Stimulated activated CD4-positive, alpha-beta T cell treated with anti-CD3 and anti-CD28 coated beads, Interleukin-2, amount 100 ng/mL, for 24 hours (primary cell): Measurements from ENCODE around the gene PIK3C2G.

ENCODE experiments used
- DNase-seq, 2 donors: peaks; one replicate each; pipeline ENCODE4 v3.0.0-alpha.2; 2020

Gene PIK3C2G

DNA sequence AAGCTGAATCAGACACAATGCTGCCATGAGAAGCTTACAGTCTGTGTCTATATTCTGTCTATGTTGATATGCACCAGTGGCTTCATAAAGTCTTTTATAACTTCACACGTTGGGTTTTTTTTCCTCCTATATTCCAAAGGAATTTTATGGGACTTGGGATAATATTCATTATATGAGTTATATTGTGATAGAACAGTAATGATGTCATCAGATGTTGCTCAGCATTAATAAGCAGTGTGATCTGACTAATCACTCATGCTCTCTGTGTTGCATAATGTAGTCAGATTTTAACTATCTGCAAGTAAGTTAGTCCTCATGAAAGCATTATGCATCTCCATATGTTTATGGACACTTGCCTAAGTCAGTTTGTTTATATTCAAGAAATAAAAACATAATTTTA is 316.9 kb downstream of the PIK3C2G start:
- DNase-seq = no peak

DNA sequence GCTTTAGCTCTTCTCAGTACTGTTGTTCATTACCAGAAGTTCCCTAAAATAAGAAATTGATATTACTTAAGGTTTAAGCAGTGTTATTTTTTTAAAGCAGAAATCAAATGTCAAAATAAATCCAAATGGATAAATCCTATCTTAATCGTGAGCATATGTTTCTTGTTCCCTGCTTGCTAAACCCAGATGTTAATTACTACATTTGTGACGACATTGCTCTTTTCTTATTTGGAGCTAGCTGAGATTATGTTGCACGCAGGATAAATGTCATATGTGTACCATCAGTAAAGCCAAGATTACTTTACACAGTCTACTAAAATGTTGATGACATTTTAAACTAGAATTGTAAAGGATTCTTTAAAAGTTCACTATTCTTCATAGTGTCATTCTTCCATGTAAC is 319.0 kb downstream of the PIK3C2G start:
- no peak for DNase-seq

DNA sequence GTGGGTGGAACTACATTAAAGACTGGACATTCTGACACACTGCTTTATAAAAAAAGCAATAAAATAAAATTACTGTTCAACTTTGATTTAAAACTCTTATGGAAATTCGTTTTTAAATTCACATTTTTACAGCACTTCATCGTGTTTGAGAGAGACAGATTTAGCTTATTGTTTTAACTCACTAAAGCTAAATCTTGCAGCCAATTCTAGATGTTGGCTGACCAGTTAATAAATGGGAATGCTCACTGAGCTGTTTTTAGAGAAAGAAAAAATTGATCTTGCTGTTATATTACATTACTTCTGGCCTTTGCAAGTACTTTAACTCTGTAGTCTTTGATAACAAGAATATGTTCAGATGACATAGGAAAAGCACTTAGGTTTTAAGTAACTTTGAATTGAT is 319.4 kb downstream of the PIK3C2G start:
- no peak for DNase-seq

DNA sequence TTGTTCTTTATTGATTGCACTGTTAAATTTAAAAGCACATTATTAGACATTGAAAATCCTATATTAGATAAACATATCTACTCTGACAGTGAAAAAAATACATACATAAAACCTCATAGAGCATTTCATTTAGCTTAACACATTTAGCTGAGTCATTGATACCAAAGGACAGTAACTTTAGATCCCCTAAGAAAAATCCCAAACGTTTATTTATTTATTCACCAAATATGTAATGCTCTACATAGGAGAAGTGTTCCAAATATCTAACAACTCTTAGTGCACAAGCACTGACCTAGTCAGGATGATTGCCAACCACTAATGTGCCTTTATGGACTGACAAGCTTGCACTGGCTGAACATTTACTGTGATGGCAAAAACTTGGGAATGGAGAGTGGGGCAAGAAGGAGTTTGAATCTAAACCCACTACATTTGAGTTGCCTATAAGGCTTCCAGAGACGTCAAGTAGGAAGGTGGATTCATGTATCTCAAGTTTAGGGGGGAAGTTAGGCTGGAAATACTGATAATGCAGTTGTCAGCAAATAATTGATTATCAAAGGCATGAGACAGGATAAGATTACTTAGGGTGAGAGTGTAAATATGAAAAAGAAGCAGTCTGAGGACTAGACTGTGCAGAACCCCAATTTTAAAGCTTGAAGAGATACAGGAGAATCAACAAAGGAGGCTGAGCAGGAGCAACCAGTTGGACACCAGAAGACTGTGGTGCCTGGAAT is 320.1 kb downstream of the PIK3C2G start:
- DNase-seq = no peak

DNA sequence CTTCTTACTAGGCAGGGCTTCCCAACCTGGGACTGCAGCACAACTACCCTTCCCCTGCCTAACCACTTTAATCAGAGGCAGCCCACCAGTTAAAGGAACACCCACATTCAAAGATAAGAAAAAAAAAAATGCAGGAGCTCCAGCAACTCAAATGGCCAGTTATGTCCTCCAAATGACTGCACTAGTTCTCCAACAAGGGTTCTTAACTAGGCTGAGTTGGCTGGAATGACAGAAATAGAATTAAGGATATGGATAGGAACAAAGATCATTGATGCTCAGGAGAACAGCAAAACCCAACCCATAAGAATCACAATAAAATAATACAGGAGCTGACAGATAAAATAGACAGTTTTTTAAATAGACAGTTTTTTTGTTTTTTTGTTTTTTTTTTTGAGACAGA is 322.3 kb downstream of the PIK3C2G start:
- DNase-seq = no peak

DNA sequence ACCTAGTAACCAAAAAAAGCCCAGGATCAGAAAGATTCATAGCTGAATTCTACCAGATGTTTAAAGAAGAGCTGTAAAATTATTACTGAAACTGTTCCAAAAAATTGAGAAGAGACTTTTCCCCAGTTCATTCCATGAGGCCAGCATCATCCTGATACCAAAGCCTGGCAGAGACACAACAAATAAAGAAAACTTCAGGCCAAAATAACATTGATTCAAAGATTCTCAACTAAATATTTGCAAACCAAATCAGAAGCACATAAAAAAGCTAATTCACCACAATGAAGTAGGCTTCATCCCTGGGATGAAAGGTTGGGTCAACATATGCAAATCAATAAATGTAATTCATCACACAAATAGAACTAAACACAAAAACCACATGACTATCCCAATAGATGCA is 325.3 kb downstream of the PIK3C2G start:
- DNase-seq = no peak

DNA sequence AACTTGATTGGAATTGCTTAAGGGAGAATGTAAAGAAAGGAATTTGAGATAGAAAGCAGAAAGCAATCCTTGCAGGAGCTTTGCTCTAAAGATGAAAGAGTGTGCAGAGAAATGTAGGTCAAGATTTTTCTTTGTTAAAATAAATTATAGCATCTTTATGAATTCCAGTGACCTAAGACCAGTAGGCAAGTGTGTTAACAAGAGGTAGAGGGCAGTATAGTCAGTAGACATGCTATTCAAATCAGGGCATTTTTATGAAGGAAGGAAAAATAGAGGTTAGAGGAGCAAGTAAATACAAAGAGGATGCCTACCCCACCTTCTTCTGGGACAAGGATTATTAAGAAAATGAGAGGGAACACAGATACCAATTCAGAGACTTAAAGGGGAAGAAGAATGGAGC is 328.0 kb downstream of the PIK3C2G start:
- no peak for DNase-seq

DNA sequence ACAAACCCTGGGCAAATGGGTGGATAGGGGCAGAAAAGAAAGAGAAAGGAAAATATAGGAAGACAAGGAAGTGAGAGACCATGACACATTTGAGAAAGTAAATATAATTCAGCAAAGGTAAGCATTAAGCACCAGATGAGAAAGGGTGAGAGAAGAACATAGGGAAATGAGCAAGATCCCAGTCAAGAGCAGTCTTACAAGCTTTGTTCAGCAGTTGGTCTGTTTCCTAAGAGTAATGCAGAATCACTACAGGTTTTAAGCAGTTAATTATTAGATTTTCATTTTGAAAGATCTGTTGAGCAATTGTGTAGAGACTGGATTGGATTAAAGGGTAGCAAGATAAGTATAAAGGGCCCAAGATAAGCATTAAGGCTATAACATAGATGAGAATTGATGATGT is 330.2 kb downstream of the PIK3C2G start:
- no peak for DNase-seq

DNA sequence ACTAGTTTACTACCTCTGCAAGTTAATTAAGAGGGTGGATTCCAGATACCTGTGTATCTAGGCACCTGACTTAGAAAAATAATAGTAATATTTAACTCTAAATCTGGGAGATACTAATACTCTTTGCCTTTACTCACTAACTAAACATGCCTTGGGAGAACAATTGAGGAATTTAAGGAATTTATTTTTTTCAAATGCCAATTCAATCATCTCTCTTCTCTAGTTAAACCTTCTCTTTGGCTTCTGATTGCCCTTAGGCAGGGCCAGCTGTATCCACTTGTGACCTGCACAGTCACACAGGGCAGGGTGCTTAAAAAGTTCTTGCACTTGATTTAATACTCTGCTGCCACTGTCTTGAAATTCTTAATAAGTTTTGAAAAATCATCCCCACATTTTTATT is 334.1 kb downstream of the PIK3C2G start:
- no peak for DNase-seq

DNA sequence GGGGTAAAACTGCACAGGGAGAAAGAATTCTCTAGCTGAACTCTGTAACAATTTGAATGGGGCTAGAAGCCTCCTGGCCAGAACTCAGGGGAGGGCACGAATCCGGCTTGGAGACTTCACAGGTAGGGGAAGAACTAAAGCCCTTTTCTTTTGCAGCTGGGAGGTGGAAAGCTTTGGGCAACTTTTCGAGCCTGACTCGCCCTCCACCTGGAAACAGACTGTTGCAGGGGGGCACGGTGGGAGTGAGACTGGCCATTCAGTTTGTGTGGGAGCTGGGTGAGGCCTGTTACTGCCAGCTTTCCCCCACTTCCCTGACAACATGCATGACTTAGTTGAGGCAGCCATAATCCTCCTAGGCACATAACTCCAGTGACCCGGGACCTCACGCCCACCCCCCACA is 340.6 kb downstream of the PIK3C2G start:
- DNase-seq = no peak

DNA sequence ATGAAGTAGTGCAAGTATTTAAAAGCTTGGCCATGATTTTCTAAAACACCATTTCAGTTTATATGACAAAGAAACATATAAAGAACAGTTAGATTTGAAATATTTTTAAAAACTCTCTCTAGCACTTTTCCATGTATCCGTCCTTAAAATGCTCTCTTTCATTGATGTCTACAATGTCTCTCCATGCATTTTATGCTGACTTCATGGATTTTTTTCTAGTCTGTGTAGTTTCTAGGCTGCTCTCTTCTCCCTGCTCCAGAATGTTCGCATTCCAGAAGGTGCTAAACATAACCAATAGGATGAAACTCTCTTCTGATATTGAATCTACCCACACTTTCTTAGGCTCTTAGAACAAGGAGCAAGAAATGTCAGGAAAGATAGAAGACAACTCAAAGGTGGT is 351.7 kb downstream of the PIK3C2G start:
- DNase-seq = no peak

DNA sequence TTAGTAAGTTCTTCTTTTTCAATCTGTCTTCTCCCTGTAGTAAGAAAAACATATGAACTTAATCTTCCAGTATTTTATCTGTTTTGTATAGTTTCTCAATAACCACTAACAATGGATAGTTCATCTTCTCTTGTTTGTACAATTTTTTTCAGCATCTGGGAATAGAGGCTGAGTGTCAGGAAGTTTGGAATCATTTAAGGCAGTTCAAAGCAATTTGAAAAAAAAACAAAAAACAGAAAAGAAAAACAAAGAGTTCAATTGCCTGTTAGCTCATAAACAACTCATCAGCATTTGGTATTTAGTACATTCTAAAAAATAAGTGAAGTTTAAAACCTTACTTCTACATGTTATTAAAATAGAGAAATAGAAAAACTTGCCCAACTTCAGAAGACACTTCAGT is 359.7 kb downstream of the PIK3C2G start:
- DNase-seq = no peak

DNA sequence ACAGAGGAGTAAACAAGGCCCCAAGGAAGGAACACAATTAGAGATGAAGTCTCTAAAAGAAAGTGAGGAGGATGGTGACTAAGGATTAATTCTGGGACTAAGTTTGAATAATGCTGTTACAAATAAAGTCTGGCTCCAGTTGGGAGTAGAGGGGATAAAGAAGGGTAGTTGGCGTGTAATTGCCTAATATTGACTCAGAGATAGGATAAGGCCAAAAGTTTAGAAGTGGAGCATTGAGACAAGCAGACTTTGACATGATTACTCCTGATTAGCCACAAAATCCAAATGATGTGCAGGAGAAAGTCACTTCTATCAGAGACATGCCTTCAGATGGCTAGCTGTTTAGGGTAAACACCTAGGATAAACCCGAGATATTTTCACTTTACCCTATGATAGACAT is 368.1 kb downstream of the PIK3C2G start:
- DNase-seq = no peak

DNA sequence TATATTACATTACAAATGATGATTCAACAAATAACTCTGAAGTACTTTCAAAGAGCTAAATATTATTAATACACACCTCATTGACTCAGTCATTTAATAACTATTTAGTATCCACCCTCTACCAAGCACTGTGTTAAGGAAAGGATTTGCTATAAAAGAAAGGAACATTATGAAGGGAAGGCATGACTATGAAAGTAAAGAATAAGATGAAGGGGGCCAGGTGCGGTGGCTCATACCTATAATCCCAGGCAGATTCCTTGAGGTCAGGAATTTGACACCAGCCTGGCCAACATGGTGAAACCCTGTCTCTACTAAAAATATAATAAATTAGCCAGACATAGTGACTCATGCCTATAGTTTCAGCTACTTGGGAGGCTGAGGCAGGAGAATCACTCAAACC is 368.6 kb downstream of the PIK3C2G start:
- no peak for DNase-seq

DNA sequence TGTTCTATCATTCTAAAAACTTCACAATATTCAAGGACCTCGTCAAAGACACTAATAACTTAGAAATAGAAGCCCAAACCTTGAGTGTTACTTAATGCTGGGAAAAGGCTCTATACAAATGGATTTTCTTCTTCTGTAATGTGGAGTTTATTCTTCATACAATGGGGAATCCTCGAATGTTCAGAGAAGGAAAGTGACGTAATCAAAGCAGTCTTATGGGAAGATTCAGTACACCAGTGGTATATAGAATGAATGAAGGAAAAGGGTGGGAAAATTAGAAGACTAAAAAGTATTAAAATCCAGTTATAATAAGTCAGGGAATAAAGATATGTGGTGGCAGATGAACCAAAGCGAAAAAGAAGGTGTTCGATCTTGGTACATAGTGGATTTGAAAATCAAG is 370.0 kb downstream of the PIK3C2G start:
- no peak for DNase-seq

DNA sequence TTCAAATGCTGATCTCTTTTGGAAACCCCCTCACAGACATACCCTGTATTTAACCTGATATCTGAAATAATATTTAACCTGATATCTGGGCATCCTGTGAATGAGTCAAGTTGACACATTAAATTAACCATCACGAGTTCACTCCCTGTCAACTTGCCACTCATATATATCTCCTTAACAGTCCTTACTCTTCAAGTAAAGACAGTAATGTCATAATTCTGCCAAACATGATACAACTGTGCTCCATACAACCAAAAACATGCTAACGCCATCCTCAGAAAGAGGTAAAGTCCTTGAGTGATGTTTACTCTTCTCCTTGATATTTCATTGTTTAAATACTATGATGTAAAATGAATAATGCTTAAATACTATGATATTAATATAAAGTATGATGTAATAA is 371.5 kb downstream of the PIK3C2G start:
- no peak for DNase-seq

DNA sequence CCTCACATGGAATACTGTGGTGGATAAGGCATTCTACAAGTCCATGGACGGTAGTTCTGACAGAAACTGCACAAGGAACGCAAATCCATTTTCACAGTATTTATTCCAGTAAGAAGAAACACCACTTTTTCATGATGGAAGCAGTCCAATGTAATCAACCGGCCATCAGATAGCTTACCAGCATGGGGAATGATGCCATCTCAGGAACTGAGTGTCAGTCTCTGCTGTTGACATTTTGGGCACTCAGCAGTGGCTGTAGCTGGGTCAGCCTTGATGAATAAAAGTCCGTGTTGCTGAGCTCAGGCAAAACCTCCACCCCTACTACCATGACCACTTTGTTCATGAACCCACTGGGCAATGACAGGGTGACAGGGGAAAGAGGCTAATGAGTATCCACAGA is 373.1 kb downstream of the PIK3C2G start:
- DNase-seq = no peak

DNA sequence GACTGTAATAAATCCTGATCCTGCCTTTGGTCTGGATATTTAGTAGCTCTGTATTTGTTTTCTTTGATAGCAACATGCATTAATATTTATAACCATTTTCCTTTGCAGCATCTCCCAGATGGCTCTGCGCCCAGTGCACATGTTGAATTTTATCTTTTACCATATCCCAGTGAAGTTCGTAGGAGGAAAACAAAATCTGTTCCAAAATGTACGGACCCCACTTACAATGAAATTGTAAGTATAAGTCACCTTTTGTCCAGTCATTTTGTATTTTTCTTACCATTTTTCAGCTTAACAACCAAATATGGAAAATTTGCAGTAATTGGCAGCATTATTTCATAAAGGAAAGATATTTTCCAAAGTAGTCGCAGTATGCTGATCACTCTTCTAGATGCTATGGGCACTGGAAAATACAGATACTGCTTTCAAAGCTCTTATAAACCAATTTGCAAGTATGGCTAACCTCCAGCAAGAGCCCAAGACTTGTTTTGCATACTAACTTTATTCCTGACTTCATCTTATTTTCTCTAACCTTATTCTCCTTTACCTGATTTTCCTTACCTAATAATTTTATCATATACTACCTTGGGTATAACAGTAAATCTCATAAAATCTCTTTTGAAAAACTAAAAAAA is 379.1 kb downstream of the PIK3C2G start:
- DNase-seq = no peak

DNA sequence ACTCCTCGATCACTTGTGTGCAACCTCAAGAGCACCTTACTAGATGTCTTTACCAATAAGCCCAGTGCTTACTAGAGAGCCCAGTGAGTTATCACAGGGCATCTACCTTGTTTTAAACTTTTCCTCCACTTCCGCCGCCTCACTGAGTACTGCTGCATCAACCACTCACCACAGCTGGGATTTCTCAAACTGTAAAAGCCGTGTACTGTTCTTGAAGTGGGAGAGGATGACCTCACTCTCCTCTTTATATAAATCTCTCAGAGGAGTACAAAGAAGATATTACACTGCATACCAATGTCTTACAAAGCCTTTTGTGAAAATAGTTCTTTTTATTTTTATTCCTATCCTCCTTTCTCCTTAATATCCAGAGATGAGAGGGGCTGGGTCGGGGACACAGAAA is 382.4 kb downstream of the PIK3C2G start:
- DNase-seq = no peak

DNA sequence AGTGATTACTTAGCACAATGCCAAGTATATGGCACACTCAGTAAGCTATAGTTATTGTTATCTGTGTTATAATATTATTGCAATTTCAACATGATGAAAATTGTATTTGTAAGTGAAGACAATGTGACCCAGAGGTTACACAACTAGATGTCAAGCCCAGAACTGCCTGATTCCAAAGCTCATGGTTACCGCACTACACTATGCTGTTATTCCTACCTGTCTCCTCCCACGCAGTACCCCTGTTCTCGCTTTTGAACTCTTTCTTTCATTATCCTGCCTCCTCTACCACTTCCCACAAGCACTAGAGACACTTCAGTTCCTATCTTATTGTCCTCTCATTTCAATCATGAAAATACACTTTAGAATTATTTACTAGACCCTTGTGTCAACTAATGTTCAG is 383.2 kb downstream of the PIK3C2G start:
- DNase-seq = no peak

DNA sequence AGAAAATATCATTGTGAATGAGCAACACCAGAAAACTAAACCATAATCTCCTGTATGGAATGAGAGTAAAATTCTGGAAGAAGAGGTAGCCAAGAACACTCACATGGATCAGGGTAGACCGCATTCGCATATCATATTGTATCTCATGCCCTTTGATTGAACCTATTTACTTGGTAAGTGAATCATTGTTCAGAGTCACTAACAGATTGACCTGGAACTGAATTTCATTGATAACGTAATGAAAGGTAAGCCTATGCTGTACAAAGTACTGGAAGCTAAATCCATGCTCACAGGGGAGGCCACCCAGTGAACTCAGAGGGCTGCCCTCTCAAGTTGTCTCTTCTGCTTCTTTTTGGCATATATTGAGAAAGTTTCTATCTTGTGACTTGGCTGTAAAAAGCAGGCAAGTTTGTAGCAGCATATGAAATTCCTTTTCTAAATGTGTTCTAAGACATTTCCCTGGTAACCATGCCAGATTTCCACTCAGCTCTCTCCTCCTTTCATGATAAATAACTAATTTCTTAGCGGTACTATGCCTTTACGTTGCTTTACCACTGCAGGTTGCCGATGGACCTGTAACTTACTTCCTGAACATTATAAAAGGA is 385.1 kb downstream of the PIK3C2G start:
- DNase-seq = no peak

DNA sequence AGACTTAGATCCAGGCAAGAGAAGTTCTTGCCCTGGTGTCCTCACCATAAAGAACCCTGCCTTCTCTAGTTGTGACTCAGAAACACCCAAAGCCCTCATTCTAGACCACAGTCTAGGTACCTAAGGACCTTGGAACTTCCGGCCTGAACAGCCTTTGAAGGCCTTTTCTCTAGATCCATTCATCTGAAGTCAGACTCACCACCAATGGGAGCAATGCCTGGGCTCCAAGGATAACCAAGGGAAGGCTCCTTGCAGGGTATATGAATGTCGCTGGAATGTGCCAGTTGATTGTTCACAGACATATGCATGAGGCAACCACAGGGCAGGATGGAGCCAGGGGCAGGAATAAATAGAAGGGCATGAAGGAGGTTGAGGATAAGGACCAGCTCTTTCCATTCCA is 390.2 kb downstream of the PIK3C2G start:
- no peak for DNase-seq

DNA sequence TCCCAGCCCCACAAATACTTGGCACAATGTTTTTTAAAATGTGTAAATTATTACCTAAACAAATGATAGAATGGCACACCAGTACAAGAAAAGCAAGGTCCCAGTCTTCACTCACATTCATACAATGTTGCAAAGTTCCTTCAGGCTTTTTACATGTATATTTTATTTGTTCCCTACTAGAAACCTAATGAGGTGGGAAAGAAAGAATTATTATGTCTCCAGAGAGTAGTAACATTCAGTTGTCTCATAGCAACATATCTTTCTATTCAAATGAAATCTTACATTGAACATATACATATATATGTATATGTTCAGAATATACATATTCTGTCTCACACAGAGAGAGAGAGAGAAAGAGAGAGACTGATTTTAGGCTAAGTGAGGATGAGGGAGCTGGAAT is 391.3 kb downstream of the PIK3C2G start:
- no peak for DNase-seq

DNA sequence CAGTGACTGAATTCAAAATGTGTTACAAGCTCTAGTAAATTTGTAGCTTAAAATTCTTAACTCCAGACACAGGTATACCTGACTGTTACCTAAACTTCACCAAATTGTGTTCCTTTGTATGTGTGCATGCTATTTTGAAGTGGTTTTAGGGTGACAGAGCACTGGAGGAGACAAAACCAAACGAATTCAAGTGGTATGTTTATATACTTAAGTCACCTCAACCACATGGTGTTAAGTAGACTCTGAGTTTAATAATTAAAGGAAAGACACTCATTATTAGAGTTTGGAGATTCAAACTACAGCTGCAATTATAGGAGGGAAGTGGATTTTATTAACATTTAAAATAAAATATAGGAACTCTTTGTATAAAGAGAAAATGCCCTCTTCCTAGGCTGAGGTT is 392.1 kb downstream of the PIK3C2G start:
- no peak for DNase-seq

DNA sequence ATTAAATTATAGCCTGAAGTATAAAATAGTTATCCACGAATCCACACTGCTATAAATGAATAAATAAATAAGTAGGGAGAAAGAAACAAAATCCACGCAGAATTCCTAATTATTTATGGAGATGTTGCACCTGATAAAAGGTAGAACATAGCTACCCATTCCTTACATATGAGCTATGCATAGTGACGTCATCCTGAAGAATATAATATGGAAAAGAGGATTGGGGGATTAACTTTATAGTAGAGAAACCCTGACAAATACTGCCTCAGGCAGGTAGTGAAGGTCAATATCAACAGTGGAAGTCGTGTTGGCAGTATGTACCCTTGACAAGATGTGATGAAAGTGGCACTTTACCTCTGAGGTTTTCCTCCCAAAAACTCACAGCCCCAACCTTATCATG is 394.0 kb downstream of the PIK3C2G start:
- no peak for DNase-seq
